Measurements from ENCODE around the gene NRG4.

The NRG4 gene

GRCh38 chr15:76034111-76034510 is 21.9 kb upstream of the NRG4 start:
- Histone ChIP-seq H3K27ac (ENCODE audit: low read depth, low read length) (no peak overlapping the region), H3K4me1 (ENCODE audit: control insufficient read depth, low read length) (no peaks in the 10 kb centered on the region), H3K4me3 (ENCODE audit: low read length) (no peak overlapping the region), H3K79me2 (ENCODE audit: control insufficient read depth, low read length) (no peaks in the 10 kb centered on the region), H3K36me3 (ENCODE audit: control insufficient read depth, low read length) (no peaks in the 10 kb centered on the region), H3K27me3 (ENCODE audit: control insufficient read depth, low read length) (peaks cover 13% of the 10 kb centered on the region), H3K9me2 (replicated peaks; ENCODE audit: control insufficient read depth, low read length) (no peaks in the 10 kb centered on the region), H3K4me2 (ENCODE audit: low read length) (no peak overlapping the region), H3K9me3 (ENCODE audit: control insufficient read depth, insufficient read depth, low read length) (no peaks in the 10 kb centered on the region), H4K20me1 (ENCODE audit: control insufficient read depth, insufficient read depth, low read depth, low read length) (no peaks in the 10 kb centered on the region), H3F3A (ENCODE audit: control insufficient read depth, insufficient read depth) (no peaks in the 10 kb centered on the region)
- TF ChIP-seq EZH2phosphoT487 (IDR thresholded peaks at IDR 0.05; ENCODE audit: borderline replicate concordance, low read length) (no peak), CTCF (IDR thresholded peaks at IDR 0.05; ENCODE audit: low read depth, low read length, poor library complexity, severe bottlenecking) (no peak)

- TF ChIP-seq CTCF (IDR thresholded peaks at IDR 0.05; ENCODE audit: low read depth, low read length, poor library complexity, severe bottlenecking) (no peak), EZH2phosphoT487 (IDR thresholded peaks at IDR 0.05; ENCODE audit: borderline replicate concordance, low read length) (no peak)
- H3K36me3 ChIP-seq (ENCODE audit: control insufficient read depth, low read length), result no peaks in the 10 kb centered on the region
- H3K4me1 ChIP-seq (ENCODE audit: control insufficient read depth, low read length), result no peaks in the 10 kb centered on the region
- no peak overlapping the region for H3K4me3 ChIP-seq (ENCODE audit: low read length)
- peaks cover 11% of the 10 kb centered on the region for H3K27me3 ChIP-seq (ENCODE audit: control insufficient read depth, low read length)
- no peak overlapping the region for H3K4me2 ChIP-seq (ENCODE audit: low read length)
- H3K27ac ChIP-seq (ENCODE audit: low read depth, low read length), result no peak overlapping the region
- H3K79me2 ChIP-seq (ENCODE audit: control insufficient read depth, low read length), result no peaks in the 10 kb centered on the region
- H3F3A ChIP-seq (ENCODE audit: control insufficient read depth, insufficient read depth), result no peaks in the 10 kb centered on the region
- no peaks in the 10 kb centered on the region for H3K9me2 ChIP-seq (replicated peaks; ENCODE audit: control insufficient read depth, low read length)
- H3K9me3 ChIP-seq (ENCODE audit: control insufficient read depth, insufficient read depth, low read length), result no peaks in the 10 kb centered on the region
- H4K20me1 ChIP-seq (ENCODE audit: control insufficient read depth, insufficient read depth, low read depth, low read length), result no peaks in the 10 kb centered on the region
These were observed 21.2 kb upstream of the NRG4 start for GRCh38 chr15:76033438-76033837.

DNA sequence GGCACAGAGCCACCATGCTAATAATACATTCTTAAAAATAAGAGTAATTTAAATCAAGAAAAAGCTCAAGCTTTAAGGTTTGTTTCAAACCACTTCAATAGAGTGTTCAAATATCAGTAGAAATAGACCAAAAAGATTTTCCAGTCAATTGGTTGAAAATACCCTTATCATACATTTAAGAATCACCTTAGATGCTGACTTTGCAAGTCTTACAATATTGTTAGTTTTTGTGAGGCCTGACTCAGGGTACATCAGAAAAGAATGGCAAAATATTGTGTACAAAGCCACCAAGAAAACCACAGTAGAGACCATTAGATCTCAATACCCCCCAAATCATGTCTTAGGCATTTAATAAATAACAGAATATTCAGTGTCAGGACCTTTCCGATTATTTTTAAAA is 19.8 kb upstream of the NRG4 start:
- H3F3A ChIP-seq (ENCODE audit: control insufficient read depth, insufficient read depth), result no peaks in the 10 kb centered on the region
- peaks cover 8% of the 10 kb centered on the region for H3K27me3 ChIP-seq (ENCODE audit: control insufficient read depth, low read length)
- H3K4me2 ChIP-seq (ENCODE audit: low read length), result no peak overlapping the region
- H3K9me2 ChIP-seq (replicated peaks; ENCODE audit: control insufficient read depth, low read length), result no peaks in the 10 kb centered on the region
- no peaks in the 10 kb centered on the region for H3K79me2 ChIP-seq (ENCODE audit: control insufficient read depth, low read length)
- no peaks in the 10 kb centered on the region for H3K4me1 ChIP-seq (ENCODE audit: control insufficient read depth, low read length)
- H3K27ac ChIP-seq (ENCODE audit: low read depth, low read length), result no peak overlapping the region
- no peaks in the 10 kb centered on the region for H4K20me1 ChIP-seq (ENCODE audit: control insufficient read depth, insufficient read depth, low read depth, low read length)
- TF ChIP-seq EZH2phosphoT487 (IDR thresholded peaks at IDR 0.05; ENCODE audit: borderline replicate concordance, low read length) (no peak), CTCF (IDR thresholded peaks at IDR 0.05; ENCODE audit: low read depth, low read length, poor library complexity, severe bottlenecking) (no peak)
- H3K4me3 ChIP-seq (ENCODE audit: low read length), result no peak overlapping the region
- H3K36me3 ChIP-seq (ENCODE audit: control insufficient read depth, low read length), result no peaks in the 10 kb centered on the region
- no peaks in the 10 kb centered on the region for H3K9me3 ChIP-seq (ENCODE audit: control insufficient read depth, insufficient read depth, low read length)
